Neutrophil (primary cell): Measurements from ENCODE around the gene ANKRD44.

Experiments
- H3K27ac ChIP-seq: fragments of 200-600 bp; sonication (generic); 2 replicates; pipeline ENCODE4 v1.5.1; 2016; ENCODE audit warnings: mild to moderate bottlenecking, moderate library complexity
- H3K27me3 ChIP-seq: fragments of 200-600 bp; sonication (generic); 2 replicates; pipeline ENCODE4 v1.6.0; 2016; ENCODE audit warnings: mild to moderate bottlenecking
- H3K36me3 ChIP-seq: fragments of 200-600 bp; sonication (generic); 2 replicates; pipeline ENCODE4 v1.5.1; 2017
- H3K4me1 ChIP-seq, 2 experiments: fragments of 200-600 bp in 1 of 2; sonication (generic) in 1 of 2; 1 replicate in 1 of 2; 2 replicates in 1 of 2; pipeline versions ENCODE4 v1.5.1 to v1.6.1; 2013 to 2016; ENCODE audit warnings: low read depth in 1 of 2, low read length in 1 of 2, mild to moderate bottlenecking in 1 of 2, moderate library complexity in 1 of 2; ENCODE audit not compliant: control insufficient read depth in 1 of 2, insufficient read depth in 1 of 2
- H3K4me3 ChIP-seq, 2 experiments: fragments of 200-600 bp in 1 of 2; sonication (generic) in 1 of 2; 1 replicate in 1 of 2; 2 replicates in 1 of 2; pipeline ENCODE4 v1.5.1; 2013 to 2016; ENCODE audit warnings: low read depth in 1 of 2, low read length in 1 of 2, mild to moderate bottlenecking in 1 of 2, moderate library complexity in 1 of 2
- H3K9me3 ChIP-seq: fragments of 200-600 bp; sonication (generic); 2 replicates; pipeline ENCODE4 v1.5.1; 2016
- CTCF ChIP-seq: fragments of 200-600 bp; sonication (generic); IDR thresholded peaks from 2 replicates; pipeline ENCODE4 v1.5.1; 2016; ENCODE audit warnings: antibody characterized with exemption

Gene ANKRD44

GRCh38 chr2:196957881-196958525, 352.6 kb downstream of the ANKRD44 start:
- Histone ChIP-seq H3K27ac (no peak overlapping the region), H3K27me3 (no peaks in the 10 kb centered on the region), H3K4me1 (no peaks in the 10 kb centered on the region), H3K4me3 (no peak overlapping the region), H3K9me3 (no peaks in the 10 kb centered on the region), H3K36me3 (no peaks in the 10 kb centered on the region)
- no peak for TF ChIP-seq CTCF

- Histone ChIP-seq H3K4me1 (no peaks in the 10 kb centered on the region), H3K9me3 (no peaks in the 10 kb centered on the region), H3K36me3 (no peaks in the 10 kb centered on the region), H3K27me3 (no peaks in the 10 kb centered on the region), H3K27ac (no peak overlapping the region), H3K4me3 (no peak overlapping the region)
- TF ChIP-seq CTCF: no peak
These were observed 353.1 kb downstream of the ANKRD44 start for GRCh38 chr2:196957442-196957841.

GRCh38 chr2:196956069-196956468, 354.5 kb downstream of the ANKRD44 start:
- H3K4me1 ChIP-seq: no peaks in the 10 kb centered on the region
- no peaks in the 10 kb centered on the region for H3K27me3 ChIP-seq
- H3K9me3 ChIP-seq: no peaks in the 10 kb centered on the region
- H3K4me3 ChIP-seq: no peak overlapping the region
- no peak overlapping the region for H3K27ac ChIP-seq
- TF ChIP-seq CTCF: no peak
- no peaks in the 10 kb centered on the region for H3K36me3 ChIP-seq

GRCh38 chr2:196955036-196955435, 355.5 kb downstream of the ANKRD44 start:
- H3K4me1 ChIP-seq: no peaks in the 10 kb centered on the region
- no peaks in the 10 kb centered on the region for H3K36me3 ChIP-seq
- H3K27me3 ChIP-seq: no peaks in the 10 kb centered on the region
- no peak overlapping the region for H3K27ac ChIP-seq
- no peak overlapping the region for H3K4me3 ChIP-seq
- TF ChIP-seq CTCF: no peak
- H3K9me3 ChIP-seq: no peaks in the 10 kb centered on the region

- no peak overlapping the region for H3K4me3 ChIP-seq
- no peaks in the 10 kb centered on the region for H3K4me1 ChIP-seq
- no peaks in the 10 kb centered on the region for H3K9me3 ChIP-seq
- TF ChIP-seq CTCF: no peak
- no peaks in the 10 kb centered on the region for H3K27me3 ChIP-seq
- no peaks in the 10 kb centered on the region for H3K36me3 ChIP-seq
- no peak overlapping the region for H3K27ac ChIP-seq
These were observed 356.6 kb downstream of the ANKRD44 start for GRCh38 chr2:196954001-196954400.
